ENCODE data around the gene EID2B. TPM values are rescaled to one million over a fixed set of nuclear protein-coding genes. Genes with fewer than 3 reads are reported as not detected.

The EID2B gene
- total and polyA plus RNA-seq, 2 of the 13 experiments (the other 11 are each of a cell fraction or from before 2014, with no cell fraction given) = 2.5 to 3.7 TPM

DNA sequence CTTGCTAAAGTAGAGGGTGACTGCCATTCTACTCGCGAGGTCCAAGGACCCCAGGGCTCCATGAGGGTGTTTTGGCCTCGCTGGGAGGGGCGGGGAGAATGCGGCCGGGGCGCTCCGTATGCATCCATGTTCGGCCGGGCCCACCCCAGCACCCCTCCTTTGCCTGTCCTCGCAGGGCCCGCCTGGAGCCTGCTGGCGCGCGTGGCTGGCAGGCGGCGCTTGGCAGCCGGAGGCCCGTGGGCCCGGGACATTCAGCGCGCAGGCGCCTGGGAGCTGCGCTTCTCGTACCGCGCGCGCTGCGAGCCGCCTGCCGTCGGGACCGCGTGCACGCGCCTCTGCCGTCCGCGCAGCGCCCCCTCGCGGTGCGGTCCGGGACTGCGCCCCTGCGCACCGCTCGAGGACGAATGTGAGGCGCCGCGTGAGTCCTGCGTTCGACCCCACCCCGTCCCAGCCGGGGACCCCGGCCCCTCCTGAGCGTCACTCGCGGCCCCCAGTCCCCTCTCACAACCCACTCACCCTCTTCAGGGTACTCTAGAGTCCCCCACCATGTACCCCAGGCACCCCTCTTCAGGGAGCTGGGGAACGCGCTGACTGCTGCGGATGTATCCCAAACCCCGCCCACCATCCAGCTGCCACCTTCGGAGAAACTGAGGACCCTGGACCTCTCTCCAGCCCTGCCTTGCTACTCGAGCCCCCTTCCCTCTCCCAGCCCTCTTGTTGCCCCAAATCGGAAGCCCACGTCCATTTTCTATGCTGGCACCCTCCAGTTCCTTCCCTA lies 29.8 kb downstream of the EID2B start (continued):
- TF ChIP-seq LBX2 (CRISPR knock-in tag; IDR thresholded peaks at IDR 0.05; ENCODE audit: borderline replicate concordance) (peak; percentile 100; the same call in 1 of the 2 replicates), ELF3 (CRISPR knock-in tag; IDR thresholded peaks at IDR 0.05) (peak; percentile 70), ETS1 (CRISPR knock-in tag; IDR thresholded peaks at IDR 0.05) (peak; percentile 96), CERS6 (CRISPR knock-in tag; IDR thresholded peaks at IDR 0.05) (peak; percentile 97), ZNF660 (CRISPR knock-in tag; IDR thresholded peaks at IDR 0.05; ENCODE audit: borderline replicate concordance, low read depth) (no peak), FOSL1 (CRISPR knock-in tag; IDR thresholded peaks at IDR 0.05; ENCODE audit: borderline replicate concordance) (peak; percentile 53), BRCA1 (CRISPR knock-in tag; IDR thresholded peaks at IDR 0.05) (peak; percentile 87), AHR (CRISPR knock-in tag; IDR thresholded peaks at IDR 0.05) (peak; percentile 82), TP53 (CRISPR knock-in tag; conservative IDR thresholded peaks at IDR 0.05) (no peak), GFI1 (CRISPR knock-in tag; IDR thresholded peaks at IDR 0.05; ENCODE audit: borderline replicate concordance) (peak; percentile 70; the same call in 1 of the 2 replicates), NFKBIZ (CRISPR knock-in tag; IDR thresholded peaks at IDR 0.05) (peak; percentile 77; the same call in 1 of the 2 replicates), ZNF350 (CRISPR knock-in tag; IDR thresholded peaks at IDR 0.05; ENCODE audit: borderline replicate concordance, low read depth) (no peak), NR1H2 (CRISPR knock-in tag; IDR thresholded peaks at IDR 0.05; ENCODE audit: borderline replicate concordance, low read depth) (peak; percentile 97), MXD3 (CRISPR knock-in tag; IDR thresholded peaks at IDR 0.05) (peak; percentile 99)
- TF ChIP-seq, protein P1, sequence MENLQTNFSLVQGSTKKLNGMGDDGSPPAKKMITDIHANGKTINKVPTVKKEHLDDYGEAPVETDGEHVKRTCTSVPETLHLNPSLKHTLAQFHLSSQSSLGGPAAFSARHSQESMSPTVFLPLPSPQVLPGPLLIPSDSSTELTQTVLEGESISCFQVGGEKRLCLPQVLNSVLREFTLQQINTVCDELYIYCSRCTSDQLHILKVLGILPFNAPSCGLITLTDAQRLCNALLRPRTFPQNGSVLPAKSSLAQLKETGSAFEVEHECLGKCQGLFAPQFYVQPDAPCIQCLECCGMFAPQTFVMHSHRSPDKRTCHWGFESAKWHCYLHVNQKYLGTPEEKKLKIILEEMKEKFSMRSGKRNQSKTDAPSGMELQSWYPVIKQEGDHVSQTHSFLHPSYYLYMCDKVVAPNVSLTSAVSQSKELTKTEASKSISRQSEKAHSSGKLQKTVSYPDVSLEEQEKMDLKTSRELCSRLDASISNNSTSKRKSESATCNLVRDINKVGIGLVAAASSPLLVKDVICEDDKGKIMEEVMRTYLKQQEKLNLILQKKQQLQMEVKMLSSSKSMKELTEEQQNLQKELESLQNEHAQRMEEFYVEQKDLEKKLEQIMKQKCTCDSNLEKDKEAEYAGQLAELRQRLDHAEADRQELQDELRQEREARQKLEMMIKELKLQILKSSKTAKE (CRISPR knock-in tag; IDR thresholded peaks at IDR 0.05; ENCODE audit: borderline replicate concordance) = peak; percentile 56; the same call in 1 of the 2 replicates
- TF ChIP-seq, protein P2, sequence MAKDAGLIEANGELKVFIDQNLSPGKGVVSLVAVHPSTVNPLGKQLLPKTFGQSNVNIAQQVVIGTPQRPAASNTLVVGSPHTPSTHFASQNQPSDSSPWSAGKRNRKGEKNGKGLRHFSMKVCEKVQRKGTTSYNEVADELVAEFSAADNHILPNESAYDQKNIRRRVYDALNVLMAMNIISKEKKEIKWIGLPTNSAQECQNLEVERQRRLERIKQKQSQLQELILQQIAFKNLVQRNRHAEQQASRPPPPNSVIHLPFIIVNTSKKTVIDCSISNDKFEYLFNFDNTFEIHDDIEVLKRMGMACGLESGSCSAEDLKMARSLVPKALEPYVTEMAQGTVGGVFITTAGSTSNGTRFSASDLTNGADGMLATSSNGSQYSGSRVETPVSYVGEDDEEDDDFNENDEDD (CRISPR knock-in tag; IDR thresholded peaks at IDR 0.05; ENCODE audit: borderline replicate concordance) = peak; percentile 98
- TF ChIP-seq, protein P3, sequence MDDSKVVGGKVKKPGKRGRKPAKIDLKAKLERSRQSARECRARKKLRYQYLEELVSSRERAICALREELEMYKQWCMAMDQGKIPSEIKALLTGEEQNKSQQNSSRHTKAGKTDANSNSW (CRISPR knock-in tag; IDR thresholded peaks at IDR 0.05; ENCODE audit: borderline replicate concordance) = peak; percentile 99; the same call in 1 of the 2 replicates

Data from HepG2 (cell line).